Effector memory CD8-positive, alpha-beta T cell (primary cell): ENCODE results near the gene TMUB1.

Experiments
- ATAC-seq: fragments of 150-1000 bp; cut with Tn5 transposase; replicated peaks from 2 replicates; pipeline ENCODE4 v1.10.0; 2021; ENCODE audit warnings: mild to moderate bottlenecking, moderate library complexity
- DNase-seq, 3 experiments: peaks; one replicate each; pipeline ENCODE4 v3.0.0; 2021
- H3K27ac Mint-ChIP-seq, 2 donors: one replicate each; pipeline ENCODE4 v1.8.0; 2022; ENCODE audit warnings: mild to moderate bottlenecking in 2 of 2, mixed read lengths in 2 of 2, moderate library complexity in 2 of 2
- H3K27me3 Mint-ChIP-seq, 2 donors: one replicate each; pipeline ENCODE4 v1.8.0; 2022; ENCODE audit warnings: mixed read lengths in 2 of 2
- H3K36me3 Mint-ChIP-seq: one replicate; pipeline ENCODE4 v1.8.0; 2022; ENCODE audit warnings: mild to moderate bottlenecking, moderate library complexity, mixed read lengths; ENCODE audit not compliant: insufficient read depth
- H3K4me1 Mint-ChIP-seq, 2 donors: one replicate each; pipeline ENCODE4 v1.8.0; 2022; ENCODE audit warnings: low read depth in 2 of 2, mixed read lengths in 2 of 2
- H3K4me3 Mint-ChIP-seq, 2 donors: one replicate each; pipeline ENCODE4 v1.8.0; 2022; ENCODE audit warnings: mild to moderate bottlenecking in 2 of 2, mixed read lengths in 2 of 2, moderate library complexity in 2 of 2
- H3K9me3 Mint-ChIP-seq, 2 donors: one replicate each; pipeline ENCODE4 v1.8.0; 2022; ENCODE audit warnings: mixed read lengths in 2 of 2

TMUB1 gene

GRCh38 chr7:151060113-151060415 is 23.2 kb downstream of the TMUB1 start:
- DNase-seq, result no peak
- no peak for ATAC-seq
- peak overlapping the region; percentile 82 to 97 for H3K27ac Mint-ChIP-seq
- no peaks in the 10 kb centered on the region for H3K27me3 Mint-ChIP-seq
- H3K36me3 Mint-ChIP-seq, result peaks cover 13% of the 10 kb centered on the region
- peak overlapping the region; percentile 95 to 97 for H3K4me3 Mint-ChIP-seq
- H3K4me1 Mint-ChIP-seq, result peaks cover 37 to 41% of the 10 kb centered on the region in 2 donors
- no peaks in the 10 kb centered on the region for H3K9me3 Mint-ChIP-seq

- Mint-ChIP-seq H3K27me3 (peaks cover 0 to 4% of the 10 kb centered on the region in 2 donors), H3K36me3 (peaks cover 13% of the 10 kb centered on the region), H3K27ac (peak within 1 kb of the TSS; percentile 82 to 97), H3K9me3 (no peaks in the 10 kb centered on the region), H3K4me1 (peaks cover 37 to 41% of the 10 kb centered on the region in 2 donors), H3K4me3 (peak within 1 kb of the TSS; percentile 95 to 97)
- peak; percentile 50 to 67 (median 65) for DNase-seq
- ATAC-seq, result peak; percentile 16
Observed at GRCh38 chr7:151059367-151060112, 23.8 kb downstream of the TMUB1 start, which contains the start of gene SLC4A2. Gene SLC4A2 (plus strand): TSS chr7:151059589. CDS start chr7:151061988, 2,399 bp downstream.

- Mint-ChIP-seq H3K36me3 (peaks cover 10% of the 10 kb centered on the region), H3K27me3 (peaks cover 0 to 8% of the 10 kb centered on the region in 2 donors), H3K27ac (peak overlapping the region; percentile 82 to 97), H3K9me3 (no peaks in the 10 kb centered on the region), H3K4me1 (peaks cover 37 to 41% of the 10 kb centered on the region in 2 donors), H3K4me3 (peak overlapping the region; percentile 95 to 97)
- no peak for ATAC-seq
- DNase-seq, result peak in 1 of 3 experiments; percentile 30
Observed at GRCh38 chr7:151058781-151059366, 24.4 kb downstream of the TMUB1 start.

- peaks cover 37 to 41% of the 10 kb centered on the region in 2 donors for H3K4me1 Mint-ChIP-seq
- peaks cover 0 to 8% of the 10 kb centered on the region in 2 donors for H3K27me3 Mint-ChIP-seq
- peak; percentile 88 for ATAC-seq
- DNase-seq, result peak; percentile 93 to 94 (median 94)
- no peaks in the 10 kb centered on the region for H3K9me3 Mint-ChIP-seq
- peak overlapping the region; percentile 82 to 97 for H3K27ac Mint-ChIP-seq
- peak overlapping the region; percentile 95 to 97 for H3K4me3 Mint-ChIP-seq
- H3K36me3 Mint-ChIP-seq, result peaks cover 10% of the 10 kb centered on the region
Observed at GRCh38 chr7:151057989-151058780, 25.1 kb downstream of the TMUB1 start.

GRCh38 chr7:151057506-151057988 is 25.7 kb downstream of the TMUB1 start, which contains the start of gene CDK5:
Gene CDK5 (minus strand): TSS chr7:151057897. CDS start chr7:151057848, 49 bp downstream.
- Mint-ChIP-seq H3K36me3 (peaks cover 10% of the 10 kb centered on the region), H3K4me1 (peaks cover 37 to 43% of the 10 kb centered on the region in 2 donors)

GRCh38 chr7:151056666-151057505 is 26.4 kb downstream of the TMUB1 start:
- ATAC-seq, result no peak

More at GRCh38 chr7:151057506-151057988, 25.7 kb downstream of the TMUB1 start, which contains the start of gene CDK5:
- Mint-ChIP-seq H3K4me3 (peak within 1 kb of the TSS; percentile 95 to 97), H3K27me3 (peaks cover 0 to 13% of the 10 kb centered on the region in 2 donors), H3K27ac (peak within 1 kb of the TSS; percentile 82 to 97), H3K9me3 (no peaks in the 10 kb centered on the region)
- ATAC-seq, result no peak
- DNase-seq, result no peak

GRCh38 chr7:151056283-151056665 is 27.0 kb downstream of the TMUB1 start:
- peaks cover 10% of the 10 kb centered on the region for H3K36me3 Mint-ChIP-seq
- H3K27ac Mint-ChIP-seq, result no peak overlapping the region
- H3K4me3 Mint-ChIP-seq, result peak overlapping the region; percentile 95 to 97
- no peaks in the 10 kb centered on the region for H3K9me3 Mint-ChIP-seq
- H3K4me1 Mint-ChIP-seq, result peaks cover 31 to 40% of the 10 kb centered on the region in 2 donors
- H3K27me3 Mint-ChIP-seq, result peaks cover 0 to 24% of the 10 kb centered on the region in 2 donors
- DNase-seq (no peak), ATAC-seq (no peak)

More at GRCh38 chr7:151056666-151057505, 26.4 kb downstream of the TMUB1 start:
- no peak for DNase-seq
- Mint-ChIP-seq H3K4me3 (peak overlapping the region; percentile 95 to 97), H3K27me3 (peaks cover 0 to 19% of the 10 kb centered on the region in 2 donors), H3K4me1 (peaks cover 37 to 44% of the 10 kb centered on the region in 2 donors), H3K36me3 (peaks cover 10% of the 10 kb centered on the region), H3K9me3 (no peaks in the 10 kb centered on the region), H3K27ac (peak overlapping the region; percentile 76 to 97)

- no peaks in the 10 kb centered on the region for H3K9me3 Mint-ChIP-seq
- no peak for DNase-seq
Observed at GRCh38 chr7:151053751-151054150, 29.5 kb downstream of the TMUB1 start.

GRCh38 chr7:151053096-151053495 is 30.2 kb downstream of the TMUB1 start:
- H3K4me3 Mint-ChIP-seq, result no peak overlapping the region
- H3K27me3 Mint-ChIP-seq, result peaks cover 0 to 24% of the 10 kb centered on the region in 2 donors
- ATAC-seq, result no peak
- peaks cover 16 to 18% of the 10 kb centered on the region in 2 donors for H3K4me1 Mint-ChIP-seq
- DNase-seq, result no peak
- H3K27ac Mint-ChIP-seq, result no peak overlapping the region
- no peaks in the 10 kb centered on the region for H3K9me3 Mint-ChIP-seq
- peaks cover 2% of the 10 kb centered on the region for H3K36me3 Mint-ChIP-seq

More at GRCh38 chr7:151053751-151054150, 29.5 kb downstream of the TMUB1 start:
- Mint-ChIP-seq H3K27me3 (peaks cover 0 to 24% of the 10 kb centered on the region in 2 donors), H3K4me1 (peaks cover 20 to 25% of the 10 kb centered on the region in 2 donors), H3K27ac (no peak overlapping the region), H3K36me3 (peaks cover 9% of the 10 kb centered on the region), H3K4me3 (no peak overlapping the region)
- no peak for ATAC-seq

GRCh38 chr7:151051108-151051507 is 32.2 kb downstream of the TMUB1 start:
- Mint-ChIP-seq H3K4me3 (no peak overlapping the region), H3K27me3 (peaks cover 0 to 24% of the 10 kb centered on the region in 2 donors), H3K9me3 (no peaks in the 10 kb centered on the region), H3K4me1 (peaks cover 0 to 8% of the 10 kb centered on the region in 2 donors), H3K36me3 (peaks cover 5% of the 10 kb centered on the region), H3K27ac (no peak overlapping the region)
- peak; percentile 91 for ATAC-seq
- DNase-seq, result peak; percentile 32 to 45 (median 43)

GRCh38 chr7:151048911-151049463 is 34.3 kb downstream of the TMUB1 start:
- peaks cover 0 to 16% of the 10 kb centered on the region in 2 donors for H3K27me3 Mint-ChIP-seq
- peaks cover 5% of the 10 kb centered on the region for H3K36me3 Mint-ChIP-seq
- peaks cover 0 to 8% of the 10 kb centered on the region in 2 donors for H3K4me1 Mint-ChIP-seq
- no peaks in the 10 kb centered on the region for H3K9me3 Mint-ChIP-seq
- no peak for ATAC-seq
- H3K4me3 Mint-ChIP-seq, result no peak overlapping the region
- DNase-seq, result no peak
- H3K27ac Mint-ChIP-seq, result peak overlapping the region in 1 of 2 donors; percentile 38
